Thyroid gland (tissue), 4 donors: Measurements from ENCODE around the gene CHD1L.

Experiments used
- CTCF ChIP-seq, 6 experiments: fragments of 200-600 bp in 3 of 6; fragments of 450-650 bp in 3 of 6; sonication (generic) in 3 of 6; IDR thresholded peaks; one replicate each; pipeline ENCODE4 v1.5.1; 2016 to 2019; ENCODE audit warnings: antibody characterized with exemption in 6 of 6, mild to moderate bottlenecking in 2 of 6, inconsistent platforms in 1 of 6, moderate library complexity in 1 of 6
- POLR2A ChIP-seq, 2 donors: fragments of 450-650 bp; IDR thresholded peaks; one replicate each; pipeline ENCODE4 v1.6.1; 2017; ENCODE audit warnings: antibody characterized with exemption in 2 of 2, mild to moderate bottlenecking in 2 of 2, moderate library complexity in 1 of 2

DNA sequence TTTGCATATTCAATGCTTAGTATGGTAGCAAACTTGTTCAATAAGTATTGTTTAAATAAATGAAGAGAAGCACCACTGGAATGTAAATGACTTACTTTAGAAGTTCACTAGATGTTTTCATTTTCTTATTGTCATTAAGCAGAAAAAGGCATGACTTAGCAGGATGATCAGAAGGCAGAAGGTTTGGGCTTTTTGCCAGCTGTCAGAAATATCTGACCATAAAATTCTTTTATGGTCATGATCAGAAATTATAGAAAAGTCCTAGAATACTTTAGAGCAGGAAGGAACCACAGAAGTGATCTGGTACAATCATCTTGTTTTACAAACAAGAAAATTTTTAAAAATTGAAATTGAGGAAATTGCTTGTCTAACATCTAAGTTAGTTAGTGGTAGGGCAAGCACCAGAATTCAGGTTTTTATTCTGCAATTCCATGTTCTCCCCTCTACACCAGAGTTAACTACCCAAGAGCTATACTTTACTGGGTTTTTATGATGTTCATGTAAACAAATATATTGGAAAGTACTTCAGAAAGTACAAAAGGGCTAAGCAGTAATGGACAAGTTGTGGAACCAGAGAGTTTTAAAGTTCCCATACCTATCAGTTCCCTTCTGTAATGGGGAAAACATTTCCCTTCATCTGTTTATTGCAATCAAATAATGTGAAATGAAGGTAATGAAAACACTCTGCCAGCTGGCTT is 27.5 kb upstream of the CHD1L start:
- TF ChIP-seq CTCF (IDR thresholded peaks at IDR 0.05) = no peak
- no peak for TF ChIP-seq POLR2A (IDR thresholded peaks at IDR 0.05)
